GM06990 (cell line): ENCODE results near the gene GNG12.
A peak's percentile ranks its signal among the peaks of the same experiment; 100 is the strongest.

ENCODE experiments used
- DNase-seq: peaks from one replicate; pipeline ENCODE4 v3.0.0-alpha.2; 2011; ENCODE audit not compliant: insufficient read length; ENCODE audit errors: extremely low read depth
- H3K27me3 ChIP-seq: replicated peaks from 2 replicates; pipeline ENCODE4 v1.6.0; 2011; ENCODE audit warnings: low read length; ENCODE audit not compliant: control insufficient read depth, insufficient read depth
- H3K36me3 ChIP-seq: 2 replicates; pipeline ENCODE4 v1.5.1; 2011; ENCODE audit warnings: low read length; ENCODE audit not compliant: control insufficient read depth, insufficient read depth
- H3K4me3 ChIP-seq: replicated peaks from 2 replicates; pipeline ENCODE4 v1.5.1; 2011; ENCODE audit warnings: low read depth, mild to moderate bottlenecking, control low read depth, low read length
- TF ChIP-seq, protein P1 (sequence below): IDR thresholded peaks from 2 replicates; pipeline ENCODE4 v1.5.1; 2011; ENCODE audit warnings: low read length, control low read depth, mild to moderate bottlenecking, inconsistent platforms; ENCODE audit not compliant: insufficient read depth, poor library complexity, severe bottlenecking

GNG12 gene

DNA sequence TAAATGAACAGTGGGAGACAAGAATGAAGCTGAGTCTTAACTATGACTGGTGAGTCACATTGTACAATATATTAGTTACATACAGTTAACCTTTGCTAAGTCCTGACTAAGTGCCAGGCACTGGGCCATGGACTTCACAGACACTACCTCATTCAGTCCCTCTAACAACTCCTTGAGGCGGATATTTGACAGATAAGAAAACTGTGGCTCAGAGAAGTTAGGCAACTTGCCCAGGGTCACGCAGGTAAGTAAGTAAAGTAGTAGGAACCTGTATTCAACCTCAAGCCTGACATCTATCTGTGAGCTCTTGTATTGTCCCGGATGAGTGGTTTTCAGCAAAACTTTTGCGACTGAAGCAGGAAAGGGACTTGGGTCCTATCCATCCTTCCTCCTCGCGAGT lies 62.1 kb downstream of the GNG12 start:
- no peak for DNase-seq
- Histone ChIP-seq H3K4me3 (no peak overlapping the region), H3K36me3 (no peaks in the 10 kb centered on the region), H3K27me3 (no peaks in the 10 kb centered on the region)
- TF ChIP-seq, protein P1, sequence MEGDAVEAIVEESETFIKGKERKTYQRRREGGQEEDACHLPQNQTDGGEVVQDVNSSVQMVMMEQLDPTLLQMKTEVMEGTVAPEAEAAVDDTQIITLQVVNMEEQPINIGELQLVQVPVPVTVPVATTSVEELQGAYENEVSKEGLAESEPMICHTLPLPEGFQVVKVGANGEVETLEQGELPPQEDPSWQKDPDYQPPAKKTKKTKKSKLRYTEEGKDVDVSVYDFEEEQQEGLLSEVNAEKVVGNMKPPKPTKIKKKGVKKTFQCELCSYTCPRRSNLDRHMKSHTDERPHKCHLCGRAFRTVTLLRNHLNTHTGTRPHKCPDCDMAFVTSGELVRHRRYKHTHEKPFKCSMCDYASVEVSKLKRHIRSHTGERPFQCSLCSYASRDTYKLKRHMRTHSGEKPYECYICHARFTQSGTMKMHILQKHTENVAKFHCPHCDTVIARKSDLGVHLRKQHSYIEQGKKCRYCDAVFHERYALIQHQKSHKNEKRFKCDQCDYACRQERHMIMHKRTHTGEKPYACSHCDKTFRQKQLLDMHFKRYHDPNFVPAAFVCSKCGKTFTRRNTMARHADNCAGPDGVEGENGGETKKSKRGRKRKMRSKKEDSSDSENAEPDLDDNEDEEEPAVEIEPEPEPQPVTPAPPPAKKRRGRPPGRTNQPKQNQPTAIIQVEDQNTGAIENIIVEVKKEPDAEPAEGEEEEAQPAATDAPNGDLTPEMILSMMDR: peak; percentile 25

DNA sequence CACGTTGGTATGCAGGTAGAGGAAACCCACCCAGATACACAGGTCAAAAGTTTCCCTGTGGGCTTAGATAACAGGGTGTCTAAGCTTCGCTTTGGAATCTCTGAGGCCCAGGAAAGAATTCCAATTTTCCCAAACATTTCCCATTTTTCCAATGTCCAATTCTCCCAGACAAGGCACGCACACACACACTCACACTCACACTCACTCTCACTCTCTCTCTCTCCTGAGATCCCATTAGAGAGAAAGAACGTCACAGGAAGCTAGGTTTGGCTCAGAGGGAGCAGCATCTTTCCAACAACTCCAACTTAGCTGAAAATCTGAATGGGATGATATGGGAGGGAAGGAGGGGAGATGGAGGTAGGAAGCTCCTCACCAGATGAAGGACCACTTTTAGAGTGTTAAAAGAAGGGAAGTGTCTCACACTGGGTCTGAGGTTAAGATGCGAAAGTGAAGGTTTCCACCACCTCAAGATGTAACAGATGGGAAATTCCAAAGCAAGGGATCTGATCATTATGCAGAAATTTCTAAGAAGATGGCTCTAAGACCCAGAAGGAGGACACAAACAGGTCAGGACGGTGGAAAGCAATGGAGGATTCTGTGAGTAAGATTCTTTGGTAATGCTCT lies 63.5 kb downstream of the GNG12 start:
- no peak for DNase-seq
- TF ChIP-seq, protein P1: no peak
- no peaks in the 10 kb centered on the region for H3K27me3 ChIP-seq
- no peak overlapping the region for H3K4me3 ChIP-seq
- H3K36me3 ChIP-seq: no peaks in the 10 kb centered on the region

DNA sequence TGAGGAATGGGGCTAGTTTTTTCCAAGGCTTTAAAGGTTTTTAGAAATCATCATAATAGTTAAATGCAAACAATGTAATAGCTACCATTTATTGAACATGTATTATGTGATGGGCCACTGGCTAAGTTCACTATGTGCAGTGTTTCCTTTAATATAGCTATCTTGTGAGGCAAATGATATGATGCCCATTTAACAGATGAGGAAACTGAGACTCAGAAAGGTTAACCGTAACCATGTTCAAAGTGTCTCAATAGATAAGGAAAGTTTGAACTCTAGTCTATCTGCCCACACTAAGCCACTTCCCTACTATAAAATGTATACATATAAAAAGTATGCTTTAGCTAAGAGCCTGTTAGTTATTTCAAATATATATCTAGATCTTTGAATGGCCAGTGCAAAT lies 64.8 kb downstream of the GNG12 start:
- TF ChIP-seq, protein P1: no peak
- Histone ChIP-seq H3K36me3 (no peaks in the 10 kb centered on the region), H3K27me3 (no peaks in the 10 kb centered on the region), H3K4me3 (no peak overlapping the region)
- DNase-seq: no peak

DNA sequence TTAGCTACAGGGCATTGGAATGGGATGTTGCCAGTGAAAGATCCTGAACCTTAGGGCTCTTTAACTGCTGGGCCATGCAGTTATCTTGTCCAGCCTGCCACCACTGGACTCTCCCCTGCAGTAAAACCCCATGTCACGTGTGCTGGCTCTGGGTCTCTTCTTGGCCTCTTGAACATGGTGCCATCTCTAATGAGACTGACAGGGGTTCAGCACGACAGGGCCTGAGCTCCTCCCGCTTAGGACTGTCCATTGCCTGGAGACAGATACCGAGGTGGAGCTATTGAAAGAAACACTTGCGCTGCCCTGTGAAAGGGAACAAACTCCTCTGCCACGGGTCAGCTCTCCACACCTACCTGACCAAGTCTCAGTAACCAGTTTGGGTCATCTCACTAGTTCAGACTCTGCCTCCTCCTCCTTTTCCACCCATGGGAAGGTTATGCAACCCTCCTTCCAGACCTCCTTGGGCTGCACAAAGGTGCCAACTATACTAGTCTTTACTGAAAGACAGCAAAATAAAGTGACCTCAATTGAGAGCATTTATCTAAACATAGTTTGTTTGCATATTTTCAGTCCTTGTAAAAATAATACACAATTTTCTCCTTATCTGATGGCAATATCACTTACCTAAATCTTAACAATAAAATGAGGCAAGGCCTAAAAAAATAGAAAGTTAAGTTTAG lies 66.0 kb downstream of the GNG12 start:
- Histone ChIP-seq H3K36me3 (no peaks in the 10 kb centered on the region), H3K27me3 (no peaks in the 10 kb centered on the region), H3K4me3 (no peak overlapping the region)
- no peak for DNase-seq
- TF ChIP-seq, protein P1: no peak

DNA sequence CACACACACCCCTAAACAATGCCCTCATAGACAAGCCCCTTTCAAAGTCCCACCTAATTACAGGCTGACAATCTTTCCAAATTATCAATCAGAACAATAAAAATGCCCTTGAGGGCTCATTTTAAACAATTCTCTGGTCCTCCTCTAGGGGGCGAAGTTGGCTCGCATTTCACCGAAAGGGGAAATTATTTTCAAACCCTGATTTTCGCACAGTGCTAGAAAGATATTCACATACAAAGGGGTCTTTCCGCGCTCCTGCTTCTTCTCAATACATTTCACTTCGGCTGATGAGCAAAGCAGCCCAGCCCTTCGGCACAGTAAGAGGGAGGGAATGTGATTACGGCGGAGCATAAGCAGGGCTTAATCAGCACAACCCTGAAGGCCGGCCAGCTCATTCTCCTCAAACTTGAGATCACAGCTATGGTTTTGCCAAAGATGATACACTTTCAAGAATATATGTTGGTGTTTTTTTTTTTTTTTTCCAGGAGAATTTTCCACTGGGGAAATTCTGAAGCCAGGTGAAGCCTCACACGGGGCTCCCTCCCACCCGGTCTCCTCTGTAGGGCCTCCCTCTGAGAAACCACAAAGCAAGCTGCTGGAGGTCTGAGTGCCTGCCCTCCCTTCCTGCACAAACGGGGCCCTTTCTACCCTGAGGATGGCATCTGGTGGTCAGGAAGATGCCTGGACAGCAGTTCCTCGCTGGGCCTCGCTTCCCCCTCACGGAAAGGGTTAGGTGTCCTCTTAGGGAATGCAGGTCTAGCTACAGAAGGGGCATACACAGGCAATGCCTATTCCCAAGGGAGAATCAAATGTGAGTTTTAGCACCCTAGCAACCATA lies 66.9 kb downstream of the GNG12 start:
- no peak for DNase-seq
- H3K27me3 ChIP-seq: no peaks in the 10 kb centered on the region
- H3K4me3 ChIP-seq: no peak overlapping the region; the same call in 1 of the 2 replicates
- TF ChIP-seq, protein P1: peak; percentile 72
- no peaks in the 10 kb centered on the region for H3K36me3 ChIP-seq
